A549 (cell line): ENCODE measurements around the gene KCNG2.

Source experiments
- BCL3 ChIP-seq: fragments of >200 bp; sonication (Bioruptor Twin); formaldehyde crosslinking; IDR thresholded peaks from 3 replicates; pipeline ENCODE4 v1.6.1; 2016
- CTCF ChIP-seq: fragments of >200 bp; sonication (Bioruptor Twin); formaldehyde crosslinking; IDR thresholded peaks from 3 replicates; pipeline ENCODE4 v1.5.1; 2016
- EP300 ChIP-seq, 2 experiments: fragments of >200 bp; sonication (Bioruptor Twin); formaldehyde crosslinking; IDR thresholded peaks; 2 replicates in 1 of 2; 3 replicates in 1 of 2; pipeline ENCODE4 v1.6.1; 2016 to 2017
- HDAC2 ChIP-seq: fragments of 200-600 bp; sonication (generic); IDR thresholded peaks from 2 replicates; pipeline ENCODE4 v1.6.1; 2016
- HMGXB4 ChIP-seq: fragments of 250-450 bp; sonication (Bioruptor Pico); IDR thresholded peaks from 2 replicates; pipeline ENCODE4 v1.5.0; 2021; ENCODE audit warnings: mild to moderate bottlenecking, moderate library complexity, borderline replicate concordance
- JUNB ChIP-seq: fragments of >200 bp; sonication (Bioruptor Twin); formaldehyde crosslinking; IDR thresholded peaks from 2 replicates; pipeline ENCODE4 v1.6.1; 2016
- KDM5A ChIP-seq: fragments of 200-600 bp; sonication (generic); IDR thresholded peaks from 2 replicates; pipeline ENCODE4 v1.6.1; 2016; ENCODE audit warnings: antibody characterized with exemption, mild to moderate bottlenecking
- MAZ ChIP-seq: fragments of 150-350 bp; IDR thresholded peaks from 2 replicates; pipeline ENCODE4 v1.6.1; 2014; ENCODE audit warnings: antibody characterized with exemption, low read depth, low read length, borderline replicate concordance
- MYC ChIP-seq: IDR thresholded peaks from 2 replicates; pipeline ENCODE4 v1.6.1; 2012; ENCODE audit warnings: mild to moderate bottlenecking, inconsistent platforms, low read length, improper control_type of control experiment, borderline replicate concordance
- PBX3 ChIP-seq: IDR thresholded peaks from 2 replicates; pipeline ENCODE4 v1.6.1; 2012
- POLR2A ChIP-seq: IDR thresholded peaks from 2 replicates; pipeline ENCODE4 v1.6.1; 2012; ENCODE audit warnings: mild to moderate bottlenecking, low read length
- RAD21 ChIP-seq, 2 experiments: fragments of >200 bp in 1 of 2; sonication (Bioruptor Twin) in 1 of 2; formaldehyde crosslinking in 1 of 2; IDR thresholded peaks in 1 of 2; conservative IDR thresholded peaks in 1 of 2; 2 replicates in 1 of 2; 3 replicates in 1 of 2; pipeline ENCODE4 v1.6.1; 2012 to 2018; ENCODE audit warnings: inconsistent platforms in 1 of 2
- REST ChIP-seq: fragments of 200-600 bp; sonication (generic); IDR thresholded peaks from 2 replicates; pipeline ENCODE4 v1.6.1; 2016; ENCODE audit warnings: antibody characterized with exemption, mild to moderate bottlenecking, moderate library complexity
- ZFP36 ChIP-seq: fragments of 450-650 bp; IDR thresholded peaks from 2 replicates; pipeline ENCODE4 v1.6.1; 2014; ENCODE audit warnings: borderline replicate concordance; ENCODE audit not compliant: partially characterized antibody

- TF ChIP-seq CTCF (no peak), PBX3 (no peak), POLR2A (no peak), ZFP36 (no peak), BCL3 (no peak), HDAC2 (no peak), RAD21 (conservative IDR thresholded peaks at IDR 0.05 in 1 of 2, IDR thresholded peaks at IDR 0.05 in 1 of 2) (no peak), MYC (no peak), REST (no peak), EP300 (IDR thresholded peaks at IDR 0.05) (no peak), JUNB (no peak), KDM5A (no peak), HMGXB4 (no peak), MAZ (no peak)
Measured at GRCh38 chr18:79940814-79941472, 143.2 kb downstream of the KCNG2 start.
